HepG2 (cell line): Measurements from ENCODE around the gene FAM72B.
"Not testable (repeated sequence)": the region's sequence is repeated elsewhere in the genome, so short reads cannot be mapped to it uniquely, and the experiment has no call there.

Experiments used
- BRD4 ChIP-seq: sonication (generic); formaldehyde crosslinking; IDR thresholded peaks from 2 replicates; pipeline ENCODE4 v1.4.0; 2020; ENCODE audit warnings: missing genetic modification reagents
- ETV5 ChIP-seq: IDR thresholded peaks from 2 replicates; pipeline ENCODE4 v1.6.1; 2018; ENCODE audit warnings: missing biosample characterization, missing genetic modification reagents, inconsistent platforms, borderline replicate concordance
- FOXP1 ChIP-seq, 2 experiments: fragments of 450-650 bp in 1 of 2; IDR thresholded peaks; 2 replicates each; pipeline ENCODE4 v1.6.1; 2017 to 2018; ENCODE audit warnings: antibody characterized with exemption in 1 of 2
- HNRNPUL1 ChIP-seq: fragments of 200-400 bp; formaldehyde crosslinking; IDR thresholded peaks from 2 replicates; pipeline ENCODE4 v1.6.1; 2017; ENCODE audit warnings: low read depth, mild to moderate bottlenecking, low read length, moderate library complexity
- ZNF10 ChIP-seq: sonication (generic); formaldehyde crosslinking; IDR thresholded peaks from 2 replicates; pipeline ENCODE4 v1.4.0; 2020; ENCODE audit warnings: mild to moderate bottlenecking, low read depth, missing genetic modification reagents, borderline replicate concordance
- ZNF766 ChIP-seq: sonication (generic); formaldehyde crosslinking; IDR thresholded peaks from 2 replicates; pipeline ENCODE4 v1.5.0; 2020; ENCODE audit warnings: missing genetic modification reagents, borderline replicate concordance
- ZSCAN21 ChIP-seq: sonication (generic); formaldehyde crosslinking; IDR thresholded peaks from 2 replicates; pipeline ENCODE4 v1.8.0; 2022; ENCODE audit warnings: mild to moderate bottlenecking, missing genetic modification reagents, moderate library complexity, borderline replicate concordance
- TF ChIP-seq, protein P1 (sequence below): sonication (generic); IDR thresholded peaks from 2 replicates; pipeline ENCODE4 v1.6.1; 2016; ENCODE audit warnings: low read depth, borderline replicate concordance
- TF ChIP-seq, protein P2 (sequence below), 2 experiments: sonication (generic) in 1 of 2; formaldehyde crosslinking in 1 of 2; IDR thresholded peaks; 2 replicates each; pipeline versions ENCODE4 v1.5.1 to v1.6.1; 2011 to 2020; ENCODE audit warnings: borderline replicate concordance in 1 of 2, low read depth in 1 of 2, low read length in 1 of 2, mild to moderate bottlenecking in 1 of 2, missing genetic modification reagents in 1 of 2, moderate library complexity in 1 of 2

DNA sequence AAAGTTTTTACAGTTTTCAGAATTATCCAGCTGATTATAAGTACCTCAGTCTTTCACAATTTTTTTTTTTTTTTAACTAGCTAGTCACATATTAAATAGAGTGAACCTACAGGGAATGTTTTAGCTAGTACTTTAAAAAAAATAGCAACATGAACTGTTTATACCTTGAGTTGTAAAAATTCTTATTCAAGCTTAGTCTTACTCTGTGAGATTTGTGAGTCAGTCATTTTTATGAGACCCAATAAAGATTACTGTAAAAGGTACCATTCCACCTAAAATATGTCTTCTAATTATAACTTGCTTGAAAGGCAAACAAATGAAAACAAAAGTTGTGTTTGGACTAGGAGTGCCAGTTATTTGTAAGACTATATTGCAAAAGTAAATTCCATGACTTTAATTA lies 5.9 kb downstream of the FAM72B start:
- not testable (repeated sequence) for TF ChIP-seq ZNF10 (CRISPR knock-in tag); BRD4 (CRISPR knock-in tag); ETV5 (CRISPR knock-in tag); ZNF766 (CRISPR knock-in tag); ZSCAN21 (CRISPR knock-in tag); HNRNPUL1; FOXP1 (IDR thresholded peaks at IDR 0.05); FOXP1 (CRISPR knock-in tag; IDR thresholded peaks at IDR 0.05)
- TF ChIP-seq, protein P1, sequence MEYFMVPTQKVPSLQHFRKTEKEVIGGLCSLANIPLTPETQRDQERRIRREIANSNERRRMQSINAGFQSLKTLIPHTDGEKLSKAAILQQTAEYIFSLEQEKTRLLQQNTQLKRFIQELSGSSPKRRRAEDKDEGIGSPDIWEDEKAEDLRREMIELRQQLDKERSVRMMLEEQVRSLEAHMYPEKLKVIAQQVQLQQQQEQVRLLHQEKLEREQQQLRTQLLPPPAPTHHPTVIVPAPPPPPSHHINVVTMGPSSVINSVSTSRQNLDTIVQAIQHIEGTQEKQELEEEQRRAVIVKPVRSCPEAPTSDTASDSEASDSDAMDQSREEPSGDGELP: not testable (repeated sequence)
- TF ChIP-seq, protein P2, sequence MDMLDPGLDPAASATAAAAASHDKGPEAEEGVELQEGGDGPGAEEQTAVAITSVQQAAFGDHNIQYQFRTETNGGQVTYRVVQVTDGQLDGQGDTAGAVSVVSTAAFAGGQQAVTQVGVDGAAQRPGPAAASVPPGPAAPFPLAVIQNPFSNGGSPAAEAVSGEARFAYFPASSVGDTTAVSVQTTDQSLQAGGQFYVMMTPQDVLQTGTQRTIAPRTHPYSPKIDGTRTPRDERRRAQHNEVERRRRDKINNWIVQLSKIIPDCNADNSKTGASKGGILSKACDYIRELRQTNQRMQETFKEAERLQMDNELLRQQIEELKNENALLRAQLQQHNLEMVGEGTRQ (IDR thresholded peaks at IDR 0.05; ENCODE audit: low read depth, low read length): not testable (repeated sequence)
- TF ChIP-seq, protein P2 (CRISPR knock-in tag; IDR thresholded peaks at IDR 0.05; ENCODE audit: borderline replicate concordance): not testable (repeated sequence)
